ENCODE data around the gene CFD.
"Not testable (repeated sequence)": the region's sequence is repeated elsewhere in the genome, so short reads cannot be mapped to it uniquely, and the experiment has no call there.

The CFD gene

GRCh38 chr19:853014-853585 is 6.4 kb upstream of the CFD start:
- DNase-seq = no peak

GRCh38 chr19:853614-854220 is 5.7 kb upstream of the CFD start:
- DNase-seq = not testable (repeated sequence)

- no peak for DNase-seq
Observed at GRCh38 chr19:854549-854948, 4.9 kb upstream of the CFD start.

GRCh38 chr19:855142-855541 is 4.3 kb upstream of the CFD start:
- no peak for DNase-seq

GRCh38 chr19:855566-856120 is 3.8 kb upstream of the CFD start:
- DNase-seq = no peak

GRCh38 chr19:858284-858683 is 1.2 kb upstream of the CFD start:
- DNase-seq = no peak

GRCh38 chr19:861141-861755 is 1.8 kb downstream of the CFD start:
- no peak for DNase-seq

GRCh38 chr19:861756-862580 is 2.5 kb downstream of the CFD start:
- peak; percentile 72 for DNase-seq

- DNase-seq = peak; percentile 71
Observed at GRCh38 chr19:862581-863314, 3.3 kb downstream of the CFD start.

GRCh38 chr19:863315-863620 is 3.8 kb downstream of the CFD start:
- no peak for DNase-seq

- DNase-seq = no peak
Observed at GRCh38 chr19:866769-867300, 7.4 kb downstream of the CFD start.

GRCh38 chr19:867301-867793 is 7.9 kb downstream of the CFD start:
- no peak for DNase-seq

GRCh38 chr19:867855-868457 is 8.5 kb downstream of the CFD start:
- DNase-seq = no peak

GRCh38 chr19:868458-869244 is 9.2 kb downstream of the CFD start:
- no peak for DNase-seq

GRCh38 chr19:869245-870177 is 10.0 kb downstream of the CFD start:
- no peak for DNase-seq

GRCh38 chr19:870314-870713 is 10.8 kb downstream of the CFD start:
- no peak for DNase-seq

GRCh38 chr19:870963-871401 is 11.5 kb downstream of the CFD start:
- no peak for DNase-seq

- no peak for DNase-seq
Observed at GRCh38 chr19:871446-872265, 12.2 kb downstream of the CFD start.
